DND-41 (cell line): ENCODE data around the gene KLHL10.
"Not testable (repeated sequence)": the region's sequence is repeated elsewhere in the genome, so short reads cannot be mapped to it uniquely, and the experiment has no call there.

ENCODE experiments used
- ATAC-seq: fragments of 200-7000 bp; cut with Tn5 transposase; 3 replicates; pipeline ENCODE4 v1.9.1; 2021; ENCODE audit warnings: low read depth; ENCODE audit not compliant: insufficient read depth
- DNase-seq: peaks from one replicate; pipeline ENCODE4 v3.0.0-alpha.2; 2020
- H2AFZ ChIP-seq: 2 replicates; pipeline ENCODE4 v1.6.0; 2012; ENCODE audit warnings: low read depth, low read length
- H3K27ac ChIP-seq: 2 replicates; pipeline ENCODE4 v1.5.1; 2012; ENCODE audit warnings: low read length, inconsistent platforms
- H3K27me3 ChIP-seq: fragments of 200-600 bp; sonication (generic); 2 replicates; pipeline ENCODE4 v1.6.0; 2012; ENCODE audit warnings: low read length, mild to moderate bottlenecking, inconsistent platforms; ENCODE audit not compliant: insufficient read depth, poor library complexity
- H3K36me3 ChIP-seq: 2 replicates; pipeline ENCODE4 v1.5.1; 2012; ENCODE audit warnings: low read length, inconsistent platforms; ENCODE audit not compliant: insufficient read depth
- H3K4me1 ChIP-seq: 2 replicates; pipeline ENCODE4 v1.5.1; 2012; ENCODE audit warnings: mild to moderate bottlenecking, low read length; ENCODE audit not compliant: insufficient read depth
- H3K4me2 ChIP-seq: 2 replicates; pipeline ENCODE4 v1.6.0; 2012; ENCODE audit warnings: mild to moderate bottlenecking, moderate library complexity, low read length, inconsistent platforms; ENCODE audit not compliant: insufficient read depth
- H3K4me3 ChIP-seq, 2 experiments: fragments of 200-600 bp in 1 of 2; shearing (Covaris generic) in 1 of 2; 2 replicates each; pipeline ENCODE4 v1.5.1; 2012 to 2016; ENCODE audit warnings: inconsistent platforms in 2 of 2, low read length in 2 of 2, mild to moderate bottlenecking in 2 of 2, low read depth in 1 of 2, moderate library complexity in 1 of 2
- H3K79me2 ChIP-seq: 2 replicates; pipeline ENCODE4 v1.6.0; 2012; ENCODE audit warnings: low read length, inconsistent platforms; ENCODE audit not compliant: insufficient read depth
- H3K9ac ChIP-seq: 2 replicates; pipeline ENCODE4 v1.6.0; 2012; ENCODE audit warnings: low read depth, mild to moderate bottlenecking, inconsistent platforms, low read length, moderate library complexity
- H3K9me3 ChIP-seq: 2 replicates; pipeline ENCODE4 v1.5.1; 2012; ENCODE audit warnings: low read length, moderate library complexity, mild to moderate bottlenecking, inconsistent platforms; ENCODE audit not compliant: insufficient read depth, severe bottlenecking
- H4K20me1 ChIP-seq: 2 replicates; pipeline ENCODE4 v1.6.0; 2012; ENCODE audit warnings: low read length; ENCODE audit not compliant: insufficient read depth
- EZH2 ChIP-seq: IDR thresholded peaks from 3 replicates; pipeline ENCODE4 v1.6.1; 2012; ENCODE audit warnings: borderline replicate concordance, low read depth, mild to moderate bottlenecking, moderate library complexity, low read length, inconsistent platforms; ENCODE audit not compliant: severe bottlenecking
- TF ChIP-seq, protein P1 (sequence below): IDR thresholded peaks from 2 replicates; pipeline ENCODE4 v1.5.1; 2012; ENCODE audit warnings: borderline replicate concordance, low read length, moderate library complexity, mild to moderate bottlenecking; ENCODE audit not compliant: poor library complexity, severe bottlenecking; ENCODE audit errors: extremely low read depth

The KLHL10 gene

DNA sequence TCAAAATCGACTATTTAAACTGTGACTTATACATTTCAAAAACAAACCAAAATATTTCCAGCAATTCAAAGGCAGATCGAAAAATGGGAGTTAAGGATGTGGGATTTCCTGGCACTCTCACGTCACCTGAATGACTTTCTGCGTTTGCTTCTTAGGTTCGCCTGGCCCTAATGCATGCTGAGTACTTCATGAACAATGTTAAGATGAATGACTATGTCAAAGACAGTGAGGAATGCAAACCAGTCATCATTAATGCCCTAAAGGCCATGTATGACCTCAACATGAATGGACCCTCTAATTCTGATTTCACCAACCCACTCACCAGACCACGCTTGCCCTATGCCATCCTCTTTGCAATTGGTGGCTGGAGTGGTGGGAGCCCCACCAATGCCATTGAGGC, 7.3 kb downstream of the KLHL10 start:
- no peaks in the 10 kb centered on the region for H3K27me3 ChIP-seq
- no peak overlapping the region for H3K4me2 ChIP-seq
- peaks cover 13% of the 10 kb centered on the region for H3K79me2 ChIP-seq
- H3K27ac ChIP-seq, result no peak overlapping the region
- H3K36me3 ChIP-seq, result peaks cover 9% of the 10 kb centered on the region; the same call in 1 of the 2 replicates
- no peak overlapping the region for H3K4me3 ChIP-seq
- no peaks in the 10 kb centered on the region for H3K9me3 ChIP-seq
- H4K20me1 ChIP-seq, result peaks cover 12% of the 10 kb centered on the region; the same call in 1 of the 2 replicates
- no peak overlapping the region for H3K9ac ChIP-seq
- ATAC-seq, result no peak
- no peak for TF ChIP-seq EZH2
- TF ChIP-seq, protein P1, sequence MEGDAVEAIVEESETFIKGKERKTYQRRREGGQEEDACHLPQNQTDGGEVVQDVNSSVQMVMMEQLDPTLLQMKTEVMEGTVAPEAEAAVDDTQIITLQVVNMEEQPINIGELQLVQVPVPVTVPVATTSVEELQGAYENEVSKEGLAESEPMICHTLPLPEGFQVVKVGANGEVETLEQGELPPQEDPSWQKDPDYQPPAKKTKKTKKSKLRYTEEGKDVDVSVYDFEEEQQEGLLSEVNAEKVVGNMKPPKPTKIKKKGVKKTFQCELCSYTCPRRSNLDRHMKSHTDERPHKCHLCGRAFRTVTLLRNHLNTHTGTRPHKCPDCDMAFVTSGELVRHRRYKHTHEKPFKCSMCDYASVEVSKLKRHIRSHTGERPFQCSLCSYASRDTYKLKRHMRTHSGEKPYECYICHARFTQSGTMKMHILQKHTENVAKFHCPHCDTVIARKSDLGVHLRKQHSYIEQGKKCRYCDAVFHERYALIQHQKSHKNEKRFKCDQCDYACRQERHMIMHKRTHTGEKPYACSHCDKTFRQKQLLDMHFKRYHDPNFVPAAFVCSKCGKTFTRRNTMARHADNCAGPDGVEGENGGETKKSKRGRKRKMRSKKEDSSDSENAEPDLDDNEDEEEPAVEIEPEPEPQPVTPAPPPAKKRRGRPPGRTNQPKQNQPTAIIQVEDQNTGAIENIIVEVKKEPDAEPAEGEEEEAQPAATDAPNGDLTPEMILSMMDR, result no peak
- no peaks in the 10 kb centered on the region for H3K4me1 ChIP-seq
- H2AFZ ChIP-seq, result no peak overlapping the region
- no peak for DNase-seq

DNA sequence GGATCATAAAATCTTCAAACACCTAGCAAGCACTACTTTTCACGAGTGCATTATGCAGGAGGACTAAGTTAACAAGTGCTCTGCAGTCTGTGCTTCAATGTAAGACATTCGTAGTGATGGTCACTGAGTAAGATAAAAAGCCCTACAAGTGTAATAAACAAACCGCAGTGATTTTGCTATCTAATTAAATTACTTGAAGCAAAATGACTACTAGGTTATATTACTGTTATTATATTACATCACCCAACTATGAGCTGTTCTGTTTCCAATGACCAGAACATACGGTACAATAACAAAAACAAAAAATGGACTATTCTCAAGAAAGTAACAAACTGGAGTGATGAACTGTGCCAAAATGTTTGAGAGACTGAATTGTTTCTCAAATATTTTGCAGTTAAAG, 11.2 kb downstream of the KLHL10 start:
- no peak overlapping the region for H2AFZ ChIP-seq
- no peak overlapping the region for H3K4me3 ChIP-seq
- no peaks in the 10 kb centered on the region for H3K27me3 ChIP-seq
- DNase-seq, result no peak
- H3K27ac ChIP-seq, result no peak overlapping the region
- no peak overlapping the region for H3K9ac ChIP-seq
- ATAC-seq, result no peak
- H3K4me2 ChIP-seq, result no peak overlapping the region
- peaks cover 32% of the 10 kb centered on the region for H3K36me3 ChIP-seq
- H3K9me3 ChIP-seq, result no peaks in the 10 kb centered on the region
- H3K4me1 ChIP-seq, result no peaks in the 10 kb centered on the region
- TF ChIP-seq, protein P1, result no peak
- TF ChIP-seq EZH2, result no peak
- H4K20me1 ChIP-seq, result peaks cover 24% of the 10 kb centered on the region; the same call in 1 of the 2 replicates
- H3K79me2 ChIP-seq, result peaks cover 49% of the 10 kb centered on the region

DNA sequence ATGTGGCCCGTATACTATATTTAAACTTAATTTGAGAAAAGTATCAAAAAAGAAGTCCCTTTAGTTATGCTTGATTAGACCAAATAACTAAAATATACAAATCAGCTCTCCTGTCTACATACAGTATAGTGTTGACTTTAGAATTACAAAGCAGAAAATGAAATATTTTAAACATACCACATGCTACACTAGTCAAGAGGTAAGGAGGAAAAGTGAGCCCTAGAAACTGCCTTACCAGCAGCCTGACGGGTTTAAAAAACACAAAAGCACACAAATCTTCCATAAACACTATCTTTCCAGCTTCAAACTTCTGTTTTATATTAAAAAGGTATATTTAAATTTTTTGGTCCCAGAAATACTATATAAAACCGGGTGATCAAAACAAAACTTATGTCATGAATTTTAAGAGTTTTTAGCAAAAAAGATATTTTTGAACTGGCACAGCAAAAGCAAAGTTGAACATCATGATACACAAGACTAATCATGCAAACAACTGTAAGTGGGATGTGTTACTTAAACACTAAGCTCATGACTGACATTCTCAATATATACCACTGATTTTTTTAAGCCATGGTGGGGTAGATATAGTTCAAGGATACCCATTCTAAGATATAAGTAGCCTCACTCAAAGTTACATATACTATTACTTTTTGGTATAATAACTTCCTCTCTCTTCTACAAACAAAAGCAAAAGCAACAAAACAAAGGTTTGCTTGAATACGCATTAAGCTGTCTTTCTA, 11.8 kb downstream of the KLHL10 start:
- no peak for DNase-seq
- Histone ChIP-seq H3K27ac (no peak overlapping the region), H3K79me2 (peaks cover 55% of the 10 kb centered on the region), H3K27me3 (no peaks in the 10 kb centered on the region), H3K36me3 (peaks cover 38% of the 10 kb centered on the region), H3K4me1 (no peaks in the 10 kb centered on the region), H4K20me1 (peaks cover 30% of the 10 kb centered on the region; the same call in 1 of the 2 replicates), H2AFZ (no peak overlapping the region), H3K4me2 (no peak overlapping the region), H3K9ac (no peak overlapping the region), H3K4me3 (no peak overlapping the region), H3K9me3 (no peaks in the 10 kb centered on the region)
- no peak for ATAC-seq
- TF ChIP-seq EZH2, result no peak
- TF ChIP-seq, protein P1, result no peak

DNA sequence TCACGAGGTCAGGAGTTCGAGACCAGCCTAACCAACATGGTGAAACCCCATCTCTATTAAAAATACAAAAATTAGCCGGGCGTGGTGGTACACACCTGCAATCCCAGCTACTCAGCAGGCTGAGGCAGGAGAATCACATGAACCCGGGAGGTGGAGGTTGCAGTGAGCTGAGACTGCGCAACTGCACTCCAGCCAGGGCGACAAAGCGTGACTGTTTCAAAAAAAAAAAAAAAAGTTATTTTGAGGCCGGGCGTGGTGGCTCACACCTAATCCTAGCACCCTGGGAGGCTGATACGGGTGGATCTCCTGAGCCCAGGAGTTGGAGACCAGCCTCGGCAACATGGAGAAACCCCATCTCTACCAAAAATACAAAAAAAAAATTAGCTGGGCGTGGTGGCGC, 13.8 kb downstream of the KLHL10 start:
- H2AFZ ChIP-seq, H3K4me1 ChIP-seq, ATAC-seq, H3K4me2 ChIP-seq, H3K27ac ChIP-seq, DNase-seq, H3K4me3 ChIP-seq, H3K27me3 ChIP-seq, H3K9ac ChIP-seq, H3K9me3 ChIP-seq: not testable (repeated sequence)
- peaks cover 46% of the 10 kb centered on the region for H3K36me3 ChIP-seq
- H4K20me1 ChIP-seq, result peaks cover 26% of the 10 kb centered on the region; the same call in 1 of the 2 replicates
- peaks cover 73% of the 10 kb centered on the region for H3K79me2 ChIP-seq
